NCI-H2196 treated with DMSO at 0.1 percent for 48 hours (cell line): ENCODE measurements around the gene IRF7.

Source experiments
- DNase-seq: peaks from one replicate; lab custom pipeline; 2025; ENCODE audit not compliant: unreplicated experiment; lab: John Stamatoyannopoulos, UW

The IRF7 gene

GRCh38 chr11:608791-609251, 6.9 kb downstream of the IRF7 start:
- DNase-seq = no peak

DNA sequence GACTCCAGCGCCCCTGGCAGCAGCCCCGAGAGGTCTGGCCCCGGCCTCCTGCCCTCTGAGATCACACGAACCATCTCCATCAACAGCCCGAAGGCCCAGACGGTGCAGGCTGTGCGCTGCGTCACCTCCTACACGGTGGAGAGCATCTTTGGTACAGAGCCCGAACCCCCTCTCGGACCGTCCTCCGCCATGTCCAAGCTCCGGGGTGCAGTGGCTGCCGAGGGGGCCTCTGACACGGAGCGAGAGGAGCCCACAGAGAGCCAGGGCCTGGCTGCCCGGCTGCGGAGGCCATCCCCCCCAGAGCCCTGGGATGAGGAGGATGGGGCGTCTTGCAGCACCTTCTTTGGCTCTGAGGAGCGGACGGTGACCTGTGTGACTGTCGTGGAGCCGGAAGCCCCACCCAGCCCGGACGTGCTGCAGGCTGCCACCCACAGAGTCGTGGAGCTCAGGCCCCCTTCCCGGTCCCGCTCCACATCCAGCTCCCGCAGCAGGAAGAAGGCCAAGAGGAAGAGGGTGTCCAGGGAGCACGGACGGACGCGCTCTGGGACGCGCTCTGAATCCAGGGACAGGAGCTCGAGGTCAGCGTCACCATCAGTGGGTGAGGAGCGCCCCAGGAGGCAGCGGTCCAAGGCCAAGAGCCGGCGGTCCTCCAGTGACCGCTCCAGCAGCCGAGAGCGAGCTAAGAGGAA, 7.6 kb downstream of the IRF7 start:
- no peak for DNase-seq

DNA sequence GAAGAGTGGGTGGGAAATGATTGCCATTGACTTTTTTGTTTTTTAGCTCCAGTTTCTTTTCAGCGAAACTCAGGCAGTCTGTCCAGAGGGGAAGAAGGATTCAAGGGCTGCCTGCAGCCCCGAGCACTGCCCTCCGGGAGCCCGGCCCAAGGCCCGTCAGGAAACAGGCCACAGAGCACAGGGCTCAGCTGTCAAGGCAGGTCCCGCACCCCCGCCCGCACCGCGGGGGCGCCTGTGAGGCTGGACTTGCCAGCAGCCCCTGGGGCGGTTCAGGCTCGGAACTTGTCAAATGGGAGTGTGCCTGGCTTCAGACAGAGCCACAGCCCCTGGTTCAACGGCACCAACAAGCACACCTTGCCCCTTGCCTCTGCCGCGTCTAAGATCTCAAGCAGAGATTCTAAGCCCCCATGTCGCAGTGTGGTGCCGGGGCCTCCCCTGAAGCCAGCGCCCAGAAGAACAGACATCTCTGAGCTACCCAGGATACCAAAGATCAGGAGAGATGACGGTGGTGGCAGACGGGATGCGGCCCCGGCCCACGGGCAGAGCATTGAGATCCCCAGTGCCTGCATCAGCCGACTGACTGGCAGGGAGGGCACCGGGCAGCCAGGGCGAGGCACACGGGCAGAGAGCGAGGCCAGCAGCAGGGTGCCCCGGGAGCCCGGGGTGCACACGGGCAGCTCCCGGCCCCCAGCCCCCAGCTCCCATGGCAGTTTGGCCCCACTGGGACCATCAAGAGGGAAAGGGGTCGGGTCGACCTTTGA, 8.6 kb downstream of the IRF7 start:
- DNase-seq = no peak

GRCh38 chr11:606245-606644, 9.5 kb downstream of the IRF7 start:
- peak; percentile 96 for DNase-seq

DNA sequence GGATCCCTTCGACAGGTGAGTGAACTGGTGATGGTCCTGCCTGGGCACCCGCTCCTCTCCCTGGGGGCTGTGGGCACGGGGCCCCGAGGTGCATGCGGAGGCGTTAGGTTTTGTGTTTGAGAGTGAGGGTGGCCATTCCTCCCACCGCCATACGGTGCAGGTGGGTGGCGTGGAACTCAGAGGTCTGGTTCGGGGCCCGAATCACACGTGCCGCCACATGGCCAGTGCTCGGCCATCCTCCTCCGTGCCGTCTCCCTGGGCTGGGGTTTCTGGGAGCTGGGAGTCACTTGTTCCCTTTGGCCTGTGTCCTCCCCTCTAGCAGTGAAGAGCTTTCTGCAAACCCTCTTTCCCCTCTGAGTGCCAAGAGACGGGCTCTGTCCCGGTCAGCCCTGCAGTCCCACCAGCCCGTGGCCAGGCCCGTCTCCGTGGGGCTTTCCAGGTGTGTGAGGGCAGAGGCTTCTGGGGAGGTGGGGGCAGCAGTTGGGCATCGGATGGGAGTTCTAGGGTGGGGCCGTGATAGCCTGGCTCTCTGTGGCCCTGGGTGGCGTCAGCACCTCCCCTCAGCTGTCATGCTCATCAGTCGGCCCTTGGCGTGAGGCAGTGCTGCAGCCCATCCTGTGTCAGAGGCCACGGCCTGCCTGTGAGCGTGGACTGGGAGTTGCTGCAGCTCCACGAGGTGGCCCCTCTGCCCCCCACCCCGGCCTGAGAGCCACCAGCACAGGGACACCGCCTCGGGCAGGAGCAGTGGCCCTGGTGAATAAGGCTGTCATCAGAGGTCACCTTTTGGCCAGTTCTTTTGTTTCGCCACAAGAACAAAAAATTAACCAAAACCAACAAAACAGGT, 10.2 kb downstream of the IRF7 start:
- no peak for DNase-seq

DNA sequence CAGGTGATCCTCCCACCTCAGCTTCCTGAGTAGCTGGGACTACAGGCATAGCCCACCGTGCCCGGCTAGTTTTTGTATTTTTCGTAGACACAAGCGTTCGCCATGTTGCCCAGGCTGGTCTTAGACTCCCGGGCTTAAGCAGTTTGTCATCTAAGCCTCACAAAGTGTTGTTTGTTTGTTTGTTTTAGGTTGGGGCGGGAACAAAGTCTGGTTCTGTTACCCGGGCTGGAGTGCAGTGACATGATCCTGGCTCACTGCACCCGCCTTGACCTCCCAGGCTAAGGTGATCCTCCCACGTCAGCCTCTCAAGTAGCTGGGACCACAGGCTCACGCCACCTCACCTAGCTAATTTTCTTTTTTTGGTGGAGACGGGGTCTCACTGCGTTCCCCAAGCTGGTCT, 12.6 kb downstream of the IRF7 start:
- DNase-seq = no peak

- no peak for DNase-seq
Measured at GRCh38 chr11:601573-602245, 14.0 kb downstream of the IRF7 start.

GRCh38 chr11:598005-598680, 17.6 kb downstream of the IRF7 start:
- no peak for DNase-seq

- DNase-seq = no peak
Measured at GRCh38 chr11:597166-597725, 18.5 kb downstream of the IRF7 start.

- no peak for DNase-seq
Measured at GRCh38 chr11:596374-596773, 19.4 kb downstream of the IRF7 start.

- DNase-seq = no peak
Measured at GRCh38 chr11:595400-595799, 20.4 kb downstream of the IRF7 start.

DNA sequence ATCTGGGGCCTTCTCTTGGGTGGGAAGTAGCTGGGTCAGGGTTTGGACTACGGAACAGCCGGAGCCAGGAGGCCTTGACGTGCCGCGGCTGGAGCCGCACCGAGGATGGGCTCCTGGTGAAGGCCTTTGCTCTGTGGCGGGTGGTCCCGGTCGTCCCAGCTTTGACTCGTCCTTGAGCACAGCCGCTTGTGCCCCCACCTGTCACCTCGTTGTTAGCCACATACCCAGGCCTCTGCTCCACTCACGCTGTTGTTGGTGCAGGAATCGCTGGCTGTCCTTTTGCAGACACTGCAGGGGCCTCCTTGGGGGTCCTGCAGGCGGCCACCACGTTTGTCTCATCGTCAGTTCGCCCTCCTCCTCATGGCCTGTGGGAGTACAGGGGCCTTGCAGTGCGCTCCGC, 22.4 kb downstream of the IRF7 start:
- no peak for DNase-seq

DNA sequence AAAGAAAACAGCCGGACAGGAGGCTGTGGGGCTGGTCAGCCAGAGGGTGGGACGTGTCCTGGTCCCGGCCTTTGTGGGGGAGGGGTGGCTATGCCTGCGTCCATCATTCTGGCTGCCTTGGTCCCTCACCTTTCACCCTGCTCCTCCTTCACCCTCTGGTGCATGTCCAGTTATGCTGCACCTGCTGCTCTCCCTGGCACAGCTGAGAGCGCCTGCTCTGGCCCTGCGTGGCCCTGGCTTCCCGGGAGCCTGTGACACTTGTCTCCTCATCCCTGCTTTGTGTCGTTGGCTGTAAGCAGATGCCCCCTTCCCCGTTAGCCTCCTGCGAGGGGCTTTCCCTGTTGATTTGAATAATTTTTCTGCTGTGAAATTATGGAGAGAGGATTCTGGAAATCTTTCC, 22.8 kb downstream of the IRF7 start:
- DNase-seq = no peak

GRCh38 chr11:592501-592900, 23.2 kb downstream of the IRF7 start:
- DNase-seq = no peak

DNA sequence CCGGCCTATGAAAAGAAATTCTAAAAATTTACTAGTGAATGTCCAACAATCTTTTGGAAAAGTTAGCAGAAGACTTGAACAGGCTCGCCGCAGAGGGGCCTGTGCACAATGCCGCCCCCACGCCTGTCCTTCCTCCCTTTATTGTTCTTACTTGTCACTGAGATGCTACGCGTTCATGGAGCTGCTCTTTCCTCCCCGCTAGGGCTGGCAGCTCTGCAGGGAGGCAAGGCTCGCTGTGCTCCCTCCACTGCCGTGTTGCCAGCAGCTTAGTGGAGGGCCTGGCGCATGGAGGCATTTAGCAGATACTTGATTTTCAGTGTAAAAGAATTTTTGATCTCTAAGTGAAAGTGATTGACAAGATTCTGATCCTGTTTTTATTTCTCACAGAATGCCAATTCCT, 24.8 kb downstream of the IRF7 start:
- DNase-seq = no peak

- no peak for DNase-seq
Measured at GRCh38 chr11:589798-590197, 26.0 kb downstream of the IRF7 start.

DNA sequence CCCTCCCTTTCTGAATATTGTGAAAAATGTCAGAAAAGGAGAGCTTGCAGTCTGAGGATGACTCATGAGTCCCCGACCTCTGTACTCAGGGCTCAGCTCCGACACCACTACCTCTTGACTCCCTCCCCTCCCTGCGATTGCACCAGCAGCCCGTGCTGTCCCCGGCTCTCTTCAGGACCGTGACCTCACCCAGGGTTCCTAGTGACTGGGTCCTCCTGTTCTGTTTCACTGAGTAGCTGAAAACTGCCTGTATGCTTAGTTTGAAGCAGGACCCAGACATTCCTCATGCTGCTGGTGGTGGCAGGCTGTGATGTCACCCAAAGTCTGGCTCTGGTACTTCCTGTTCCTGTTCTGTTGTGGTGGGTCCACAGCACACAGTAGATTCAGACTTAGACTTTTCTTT, 27.8 kb downstream of the IRF7 start:
- no peak for DNase-seq

- no peak for DNase-seq
Measured at GRCh38 chr11:587546-587945, 28.2 kb downstream of the IRF7 start.

- DNase-seq = no peak
Measured at GRCh38 chr11:586376-587316, 29.1 kb downstream of the IRF7 start.
